Measurements from ENCODE around the gene SOX6.

Gene SOX6

GRCh38 chr11:15940462-15941205 is 415.7 kb downstream of the SOX6 start:
- Histone ChIP-seq H3K27ac (no peak overlapping the region), H3K4me3 (IDR thresholded peaks at IDR 0.05; ENCODE audit: insufficient read depth, low read depth, low read length) (no peak overlapping the region), H3K4me2 (no peak overlapping the region), H4K20me1 (ENCODE audit: insufficient read depth) (no peaks in the 10 kb centered on the region), H3K36me3 (ENCODE audit: insufficient read depth) (no peaks in the 10 kb centered on the region), H3K4me1 (ENCODE audit: low read depth, poor library complexity, severe bottlenecking) (no peaks in the 10 kb centered on the region), H2AFZ (ENCODE audit: low read depth) (no peak overlapping the region), H3K79me2 (ENCODE audit: insufficient read depth, low read depth) (no peaks in the 10 kb centered on the region), H3K27me3 (ENCODE audit: insufficient read depth, low read depth) (no peaks in the 10 kb centered on the region), H3K9ac (no peak overlapping the region)
- TF ChIP-seq, protein P1, sequence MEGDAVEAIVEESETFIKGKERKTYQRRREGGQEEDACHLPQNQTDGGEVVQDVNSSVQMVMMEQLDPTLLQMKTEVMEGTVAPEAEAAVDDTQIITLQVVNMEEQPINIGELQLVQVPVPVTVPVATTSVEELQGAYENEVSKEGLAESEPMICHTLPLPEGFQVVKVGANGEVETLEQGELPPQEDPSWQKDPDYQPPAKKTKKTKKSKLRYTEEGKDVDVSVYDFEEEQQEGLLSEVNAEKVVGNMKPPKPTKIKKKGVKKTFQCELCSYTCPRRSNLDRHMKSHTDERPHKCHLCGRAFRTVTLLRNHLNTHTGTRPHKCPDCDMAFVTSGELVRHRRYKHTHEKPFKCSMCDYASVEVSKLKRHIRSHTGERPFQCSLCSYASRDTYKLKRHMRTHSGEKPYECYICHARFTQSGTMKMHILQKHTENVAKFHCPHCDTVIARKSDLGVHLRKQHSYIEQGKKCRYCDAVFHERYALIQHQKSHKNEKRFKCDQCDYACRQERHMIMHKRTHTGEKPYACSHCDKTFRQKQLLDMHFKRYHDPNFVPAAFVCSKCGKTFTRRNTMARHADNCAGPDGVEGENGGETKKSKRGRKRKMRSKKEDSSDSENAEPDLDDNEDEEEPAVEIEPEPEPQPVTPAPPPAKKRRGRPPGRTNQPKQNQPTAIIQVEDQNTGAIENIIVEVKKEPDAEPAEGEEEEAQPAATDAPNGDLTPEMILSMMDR (conservative IDR thresholded peaks at IDR 0.05; ENCODE audit: low read depth, low read length): no peak

GRCh38 chr11:15938983-15939382 is 417.4 kb downstream of the SOX6 start:
- no peak overlapping the region for H3K27ac ChIP-seq
- no peaks in the 10 kb centered on the region for H3K4me1 ChIP-seq (ENCODE audit: low read depth, poor library complexity, severe bottlenecking)
- TF ChIP-seq, protein P1 (conservative IDR thresholded peaks at IDR 0.05; ENCODE audit: low read depth, low read length): no peak

GRCh38 chr11:15938121-15938611 is 418.2 kb downstream of the SOX6 start:
- Histone ChIP-seq H3K9ac (no peak overlapping the region), H2AFZ (ENCODE audit: low read depth) (no peak overlapping the region), H3K27ac (no peak overlapping the region), H3K4me2 (no peak overlapping the region), H4K20me1 (ENCODE audit: insufficient read depth) (no peaks in the 10 kb centered on the region), H3K27me3 (ENCODE audit: insufficient read depth, low read depth) (no peaks in the 10 kb centered on the region), H3K4me1 (ENCODE audit: low read depth, poor library complexity, severe bottlenecking) (no peaks in the 10 kb centered on the region), H3K79me2 (ENCODE audit: insufficient read depth, low read depth) (no peaks in the 10 kb centered on the region), H3K36me3 (ENCODE audit: insufficient read depth) (no peaks in the 10 kb centered on the region), H3K4me3 (IDR thresholded peaks at IDR 0.05; ENCODE audit: insufficient read depth, low read depth, low read length) (no peak overlapping the region)
- TF ChIP-seq, protein P1 (conservative IDR thresholded peaks at IDR 0.05; ENCODE audit: low read depth, low read length): no peak

More at GRCh38 chr11:15938983-15939382, 417.4 kb downstream of the SOX6 start:
- Histone ChIP-seq H4K20me1 (ENCODE audit: insufficient read depth) (no peaks in the 10 kb centered on the region), H3K27me3 (ENCODE audit: insufficient read depth, low read depth) (no peaks in the 10 kb centered on the region), H3K79me2 (ENCODE audit: insufficient read depth, low read depth) (no peaks in the 10 kb centered on the region), H2AFZ (ENCODE audit: low read depth) (no peak overlapping the region), H3K4me2 (no peak overlapping the region), H3K36me3 (ENCODE audit: insufficient read depth) (no peaks in the 10 kb centered on the region), H3K4me3 (IDR thresholded peaks at IDR 0.05; ENCODE audit: insufficient read depth, low read depth, low read length) (no peak overlapping the region), H3K9ac (no peak overlapping the region)

DNA sequence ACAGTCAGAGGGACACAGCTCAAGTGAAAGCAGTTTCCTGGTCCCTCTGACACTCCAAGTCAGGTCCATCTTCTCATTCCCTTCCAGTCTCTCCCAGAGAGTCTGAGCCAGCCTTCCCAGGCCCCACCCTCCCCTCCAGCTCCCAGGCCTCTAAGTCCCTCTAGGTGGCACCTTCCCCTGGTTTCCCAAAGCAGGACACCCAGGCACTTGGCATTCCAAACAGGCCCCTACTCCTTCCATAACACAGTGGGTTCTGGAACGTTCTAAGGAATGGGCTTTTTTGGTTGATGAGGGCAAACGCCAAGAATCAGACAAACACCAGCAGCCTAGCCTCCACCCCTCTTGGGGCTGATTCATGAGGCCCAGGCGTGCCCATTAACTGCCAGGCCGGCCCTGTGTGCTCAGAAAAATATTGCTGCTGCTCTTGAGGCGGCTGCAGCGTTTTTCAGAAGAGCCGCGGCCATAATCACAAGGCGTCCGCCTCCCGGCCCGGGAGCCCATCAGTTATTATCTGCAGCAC is 418.7 kb downstream of the SOX6 start:
- Histone ChIP-seq H3K36me3 (ENCODE audit: insufficient read depth) (no peaks in the 10 kb centered on the region), H3K79me2 (ENCODE audit: insufficient read depth, low read depth) (no peaks in the 10 kb centered on the region), H3K9ac (no peak overlapping the region), H3K4me1 (ENCODE audit: low read depth, poor library complexity, severe bottlenecking) (no peaks in the 10 kb centered on the region), H3K4me3 (IDR thresholded peaks at IDR 0.05; ENCODE audit: insufficient read depth, low read depth, low read length) (no peak overlapping the region), H3K27me3 (ENCODE audit: insufficient read depth, low read depth) (no peaks in the 10 kb centered on the region), H3K27ac (no peak overlapping the region), H3K4me2 (no peak overlapping the region), H4K20me1 (ENCODE audit: insufficient read depth) (no peaks in the 10 kb centered on the region), H2AFZ (ENCODE audit: low read depth) (no peak overlapping the region)
- TF ChIP-seq, protein P1 (conservative IDR thresholded peaks at IDR 0.05; ENCODE audit: low read depth, low read length): no peak
